ENCODE measurements around the gene TTC28.

Gene TTC28

GRCh38 chr22:27961182-27961581, 718.5 kb downstream of the TTC28 start:
- no peak for TF ChIP-seq CTCF (IDR thresholded peaks at IDR 0.05; ENCODE audit: low read depth, low read length, missing control alignments)
- H3K4me3 ChIP-seq (ENCODE audit: low read depth, low read length) = no peak overlapping the region
- no peak for DNase-seq (ENCODE audit: low read depth)

DNA sequence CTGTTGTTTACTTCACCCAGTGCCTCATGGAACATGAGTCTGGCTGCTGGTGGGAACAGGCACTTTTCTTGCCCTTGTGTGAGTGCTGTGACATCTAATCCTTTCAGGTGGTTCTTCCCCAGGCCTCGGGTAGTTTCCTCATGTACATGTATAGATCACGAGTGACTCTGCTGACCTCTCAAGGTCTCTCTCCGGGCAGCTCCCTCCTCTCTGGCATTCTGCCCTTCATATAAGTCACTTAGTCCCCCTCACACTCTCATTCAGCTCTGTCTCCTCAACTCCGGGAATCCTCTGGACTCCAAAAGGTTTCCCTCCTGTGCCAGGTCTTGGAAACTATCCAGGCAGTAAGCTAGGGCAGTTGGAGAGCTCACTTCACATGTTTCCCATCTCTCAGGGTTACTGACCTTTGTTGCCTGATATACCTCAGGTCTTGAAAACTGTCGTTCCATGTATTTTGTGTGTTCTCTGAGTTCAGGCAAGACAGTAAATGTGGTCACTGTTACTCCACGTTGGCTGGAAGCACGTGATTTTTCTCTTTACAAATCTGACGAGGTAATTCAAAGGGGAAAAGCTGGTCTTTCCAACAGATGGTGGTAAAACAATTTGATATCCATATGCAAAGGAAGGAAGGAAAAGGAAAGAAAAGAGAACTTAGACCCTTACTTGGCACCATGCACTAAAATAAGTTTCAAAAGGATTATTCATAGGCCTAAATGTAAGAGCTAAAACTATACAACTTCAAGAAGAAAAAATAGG, 720.1 kb downstream of the TTC28 start:
- no peak for TF ChIP-seq CTCF (IDR thresholded peaks at IDR 0.05; ENCODE audit: low read depth, low read length, missing control alignments)
- H3K4me3 ChIP-seq (ENCODE audit: low read depth, low read length) = no peak overlapping the region
- no peak for DNase-seq (ENCODE audit: low read depth)

DNA sequence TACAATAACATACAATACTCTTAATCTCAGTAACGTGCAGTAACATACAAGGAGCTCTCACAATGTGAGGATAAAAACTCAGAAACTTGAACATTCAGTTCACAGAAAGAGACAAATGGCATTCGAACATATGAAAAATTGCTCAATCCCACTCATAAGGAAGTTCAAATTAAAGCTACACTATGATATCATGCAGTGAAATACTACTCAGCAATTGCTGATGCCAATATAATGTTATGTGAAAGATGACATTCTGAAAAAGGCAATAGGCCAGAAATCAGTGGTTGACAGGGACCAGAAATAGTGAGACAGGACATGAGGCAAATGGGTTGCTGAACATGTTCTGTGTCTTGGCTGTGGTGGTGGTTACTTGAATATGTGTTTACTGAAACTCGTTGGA, 726.9 kb downstream of the TTC28 start:
- no peak for TF ChIP-seq CTCF (IDR thresholded peaks at IDR 0.05; ENCODE audit: low read depth, low read length, missing control alignments)
- no peak for DNase-seq (ENCODE audit: low read depth)

DNA sequence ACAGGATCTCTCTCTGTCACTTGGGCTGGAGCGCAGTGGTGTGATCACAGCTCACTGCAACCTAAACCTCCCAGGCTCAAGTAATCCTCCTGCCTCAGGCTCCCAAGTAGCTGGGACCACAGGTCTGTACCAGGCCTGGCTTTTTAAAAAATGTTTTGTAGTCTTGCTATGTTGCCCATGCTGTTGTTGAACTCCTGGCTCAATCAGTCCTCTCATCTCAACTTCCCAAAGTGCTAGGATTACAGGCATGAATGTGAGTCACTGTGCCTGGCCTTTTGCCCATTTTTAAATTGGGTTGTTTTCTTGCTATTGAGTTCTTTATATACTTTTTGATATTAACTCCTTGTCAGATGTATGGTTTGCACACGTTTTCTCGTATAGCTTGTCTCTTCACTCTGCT, 727.5 kb downstream of the TTC28 start:
- H3K4me3 ChIP-seq (ENCODE audit: low read depth, low read length) = no peak overlapping the region
- no peak for TF ChIP-seq CTCF (IDR thresholded peaks at IDR 0.05; ENCODE audit: low read depth, low read length, missing control alignments)
- DNase-seq (ENCODE audit: low read depth) = no peak

More for the DNA sequence above, 726.9 kb downstream of the TTC28 start:
- H3K4me3 ChIP-seq (ENCODE audit: low read depth, low read length) = no peak overlapping the region

GRCh38 chr22:27949421-27949820, 730.2 kb downstream of the TTC28 start:
- no peak for DNase-seq (ENCODE audit: low read depth)
- TF ChIP-seq CTCF (IDR thresholded peaks at IDR 0.05; ENCODE audit: low read depth, low read length, missing control alignments) = no peak
- no peak overlapping the region for H3K4me3 ChIP-seq (ENCODE audit: low read depth, low read length)

- TF ChIP-seq CTCF (IDR thresholded peaks at IDR 0.05; ENCODE audit: low read depth, low read length, missing control alignments) = no peak
- no peak overlapping the region for H3K4me3 ChIP-seq (ENCODE audit: low read depth, low read length)
- DNase-seq (ENCODE audit: low read depth) = no peak
These were observed 731.1 kb downstream of the TTC28 start for GRCh38 chr22:27948569-27948968.

- no peak for TF ChIP-seq CTCF (IDR thresholded peaks at IDR 0.05; ENCODE audit: low read depth, low read length, missing control alignments)
- H3K4me3 ChIP-seq (ENCODE audit: low read depth, low read length) = no peak overlapping the region
- no peak for DNase-seq (ENCODE audit: low read depth)
These were observed 732.2 kb downstream of the TTC28 start for GRCh38 chr22:27947448-27947847.
